Measurements from ENCODE around the gene TET3.
"Not testable (repeated sequence)": the region's sequence is repeated elsewhere in the genome, so short reads cannot be mapped to it uniquely, and the experiment has no call there.

Gene TET3

GRCh38 chr2:73984203-73984921 is at the start of gene TET3:
TET3 (plus strand) TSS chr2:73984910; CDS start chr2:73986404, 1,494 bp downstream.
- ATAC-seq (peak; percentile 10), DNase-seq (peak; percentile 70)

GRCh38 chr2:73935641-73936040 is 49.1 kb upstream of the TET3 start:
- no peak for ATAC-seq
- no peak for DNase-seq

- DNase-seq (no peak), ATAC-seq (no peak)
Measured at GRCh38 chr2:73937103-73937885, 47.4 kb upstream of the TET3 start.

DNA sequence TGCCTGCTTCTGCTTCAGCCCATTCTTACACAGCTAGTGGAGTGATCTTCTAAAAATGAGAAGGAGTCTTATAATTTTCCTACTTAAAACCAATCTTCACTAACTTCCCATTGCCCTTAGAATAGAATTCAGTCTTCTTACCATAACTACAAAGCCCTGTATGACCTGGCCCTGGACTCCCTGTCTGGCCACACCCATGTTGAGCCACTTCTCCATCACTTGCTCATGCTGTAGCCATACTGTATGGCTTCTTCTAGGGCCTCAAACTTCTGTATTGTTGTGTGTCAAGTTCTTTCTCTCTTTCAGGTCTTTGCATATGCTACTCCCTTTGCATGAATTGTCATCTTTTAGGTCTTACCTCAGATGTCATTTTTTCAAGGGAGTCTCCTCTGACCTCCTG is 46.8 kb upstream of the TET3 start:
- DNase-seq, result no peak
- no peak for ATAC-seq

DNA sequence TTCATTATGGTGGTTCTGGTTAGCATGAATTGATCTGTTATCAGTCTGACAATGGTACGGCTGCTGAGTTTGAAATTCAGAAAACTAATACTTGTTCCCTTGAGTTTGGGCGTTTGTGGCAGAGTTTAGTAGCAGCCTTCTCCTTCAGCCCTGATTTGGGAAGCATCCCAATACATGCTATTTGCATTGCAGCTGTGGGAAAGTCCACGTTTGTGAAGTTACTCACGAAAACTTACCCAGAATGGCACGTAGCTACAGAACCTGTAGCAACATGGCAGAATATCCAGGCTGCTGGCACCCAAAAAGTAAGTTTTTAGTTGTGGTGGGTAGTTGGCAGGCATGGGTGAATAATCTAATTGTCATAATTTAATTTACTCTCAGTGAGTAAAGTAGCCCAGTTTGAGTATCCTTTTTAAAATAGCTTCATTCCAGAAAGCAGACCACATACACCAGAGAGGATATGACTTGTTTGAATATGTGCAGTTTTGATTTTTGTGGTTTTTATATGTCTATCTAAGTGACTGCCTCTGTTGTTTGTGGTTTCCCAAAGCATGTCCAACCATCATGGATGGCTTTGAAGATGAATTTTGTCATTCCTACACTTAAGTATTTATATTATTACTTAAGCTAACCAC is 45.9 kb upstream of the TET3 start:
- peak; percentile 82 for ATAC-seq
- no peak for DNase-seq

DNA sequence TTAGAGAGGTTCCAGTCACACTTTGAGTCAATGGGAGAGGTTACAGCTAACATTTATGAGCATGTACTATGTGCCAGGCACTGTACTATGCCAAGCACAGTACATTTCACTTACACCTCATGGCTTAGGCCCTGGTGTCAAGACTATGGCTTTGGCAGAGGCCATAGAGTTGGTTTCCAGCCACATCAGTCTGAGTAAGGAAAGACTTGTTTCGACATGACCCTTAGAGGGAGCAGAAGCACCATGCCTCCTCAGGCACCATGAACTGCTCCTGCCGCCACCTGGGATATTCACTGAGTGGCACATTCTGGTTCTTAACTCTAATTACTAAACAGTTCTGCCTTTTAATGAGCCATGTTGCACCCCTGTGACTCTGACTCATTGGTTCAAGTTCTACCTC is 45.3 kb upstream of the TET3 start:
- ATAC-seq (peak; percentile 71), DNase-seq (peak; percentile 15)

- DNase-seq, ATAC-seq: not testable (repeated sequence)
Measured at GRCh38 chr2:73940066-73940465, 44.6 kb upstream of the TET3 start.

GRCh38 chr2:73942664-73943063 is 42.0 kb upstream of the TET3 start:
- no peak for ATAC-seq

DNA sequence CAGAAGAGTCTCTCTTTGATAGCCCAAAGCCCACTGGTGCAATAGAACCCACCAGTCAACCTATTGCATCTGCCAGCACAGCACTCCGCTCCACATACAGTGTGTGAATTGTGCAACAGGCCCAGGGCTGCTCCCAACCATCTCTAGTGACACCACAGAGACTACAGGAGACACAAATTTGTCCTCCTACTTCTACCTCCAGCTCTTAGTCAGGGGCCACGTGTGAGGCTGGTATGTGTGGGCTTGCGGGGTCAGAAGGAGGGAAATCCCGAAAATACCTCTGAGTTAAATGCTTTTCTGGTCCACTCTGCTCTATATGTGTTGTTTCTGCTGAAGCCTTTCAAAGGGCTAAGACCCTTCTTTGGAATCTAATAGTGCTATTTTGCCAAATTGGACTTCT is 40.0 kb upstream of the TET3 start:
- DNase-seq (peak; percentile 46), ATAC-seq (peak; percentile 99)

More at GRCh38 chr2:73942664-73943063, 42.0 kb upstream of the TET3 start:
- DNase-seq, result no peak

DNA sequence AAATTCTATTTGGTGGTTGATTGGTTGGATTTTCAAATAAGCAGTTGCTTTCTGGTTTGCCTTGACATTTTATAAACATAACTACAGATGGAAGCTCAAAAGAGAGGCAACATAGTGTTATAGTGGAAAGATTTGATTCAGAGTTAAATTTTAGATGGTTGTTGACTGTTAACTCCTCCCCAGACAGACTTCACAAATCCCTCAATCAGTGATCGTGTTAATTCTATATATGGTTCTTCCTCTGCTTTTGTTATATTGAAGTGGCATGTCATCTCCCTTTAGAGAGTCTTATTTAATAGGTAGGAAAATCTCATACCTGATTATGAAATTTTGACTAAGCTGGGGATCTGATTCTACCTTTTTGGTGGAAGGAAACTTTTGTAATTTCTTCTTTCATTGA is 38.5 kb upstream of the TET3 start:
- ATAC-seq (no peak), DNase-seq (no peak)

DNA sequence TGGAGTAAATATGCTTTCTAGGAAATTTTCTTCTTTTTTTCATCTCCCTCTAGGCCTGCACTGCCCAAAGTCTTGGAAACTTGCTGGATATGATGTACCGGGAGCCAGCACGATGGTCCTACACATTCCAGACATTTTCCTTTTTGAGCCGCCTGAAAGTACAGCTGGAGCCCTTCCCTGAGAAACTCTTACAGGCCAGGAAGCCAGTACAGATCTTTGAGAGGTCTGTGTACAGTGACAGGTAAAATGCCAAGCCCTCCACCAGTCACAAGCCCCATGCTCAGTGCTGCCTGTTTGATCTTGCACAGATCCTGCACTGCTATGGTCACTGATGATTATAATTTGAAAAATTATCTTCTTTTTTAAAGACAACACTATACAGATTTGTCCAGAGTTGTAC is 38.0 kb upstream of the TET3 start:
- DNase-seq, result no peak

GRCh38 chr2:73947412-73948018 is 37.2 kb upstream of the TET3 start:
- no peak for ATAC-seq
- no peak for DNase-seq

More for the DNA sequence above, 38.0 kb upstream of the TET3 start:
- ATAC-seq, result no peak

GRCh38 chr2:73949802-73950201 is 34.9 kb upstream of the TET3 start:
- ATAC-seq (no peak), DNase-seq (no peak)

GRCh38 chr2:73952499-73953446 is 31.9 kb upstream of the TET3 start:
- peak; percentile 32 for ATAC-seq
- no peak for DNase-seq

DNA sequence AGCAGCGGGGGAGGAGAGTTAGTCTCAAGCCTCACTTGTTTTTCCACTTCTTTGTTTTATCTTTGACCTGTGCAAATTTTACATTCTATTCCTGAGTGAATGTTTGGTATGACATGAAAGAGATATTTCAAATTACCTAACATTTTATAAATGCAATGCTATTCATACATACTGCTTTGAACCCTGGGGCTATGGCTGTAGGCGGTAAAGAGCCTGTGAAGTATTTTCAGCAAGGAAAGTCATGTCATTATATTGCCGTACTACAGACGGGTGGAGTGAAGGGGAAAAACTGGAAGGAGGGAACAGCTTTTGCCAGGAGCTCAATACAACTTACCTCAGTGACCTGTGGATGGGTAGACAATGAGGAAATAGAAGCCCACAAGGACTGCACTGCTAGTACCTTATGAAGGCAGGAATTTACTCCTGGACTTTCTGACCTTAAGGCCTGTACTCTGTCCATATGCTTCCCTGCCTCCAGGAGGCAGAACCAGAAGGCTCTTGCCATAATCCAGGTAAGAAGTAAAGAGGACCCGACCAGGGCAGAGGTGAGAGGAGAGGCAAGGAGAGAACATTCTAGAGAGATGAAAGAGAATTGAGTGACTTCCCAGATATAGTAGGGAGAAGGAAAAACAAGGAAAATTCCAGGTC is 28.4 kb upstream of the TET3 start:
- DNase-seq (no peak), ATAC-seq (no peak)

- DNase-seq (no peak), ATAC-seq (no peak)
Measured at GRCh38 chr2:73961274-73961673, 23.4 kb upstream of the TET3 start.

DNA sequence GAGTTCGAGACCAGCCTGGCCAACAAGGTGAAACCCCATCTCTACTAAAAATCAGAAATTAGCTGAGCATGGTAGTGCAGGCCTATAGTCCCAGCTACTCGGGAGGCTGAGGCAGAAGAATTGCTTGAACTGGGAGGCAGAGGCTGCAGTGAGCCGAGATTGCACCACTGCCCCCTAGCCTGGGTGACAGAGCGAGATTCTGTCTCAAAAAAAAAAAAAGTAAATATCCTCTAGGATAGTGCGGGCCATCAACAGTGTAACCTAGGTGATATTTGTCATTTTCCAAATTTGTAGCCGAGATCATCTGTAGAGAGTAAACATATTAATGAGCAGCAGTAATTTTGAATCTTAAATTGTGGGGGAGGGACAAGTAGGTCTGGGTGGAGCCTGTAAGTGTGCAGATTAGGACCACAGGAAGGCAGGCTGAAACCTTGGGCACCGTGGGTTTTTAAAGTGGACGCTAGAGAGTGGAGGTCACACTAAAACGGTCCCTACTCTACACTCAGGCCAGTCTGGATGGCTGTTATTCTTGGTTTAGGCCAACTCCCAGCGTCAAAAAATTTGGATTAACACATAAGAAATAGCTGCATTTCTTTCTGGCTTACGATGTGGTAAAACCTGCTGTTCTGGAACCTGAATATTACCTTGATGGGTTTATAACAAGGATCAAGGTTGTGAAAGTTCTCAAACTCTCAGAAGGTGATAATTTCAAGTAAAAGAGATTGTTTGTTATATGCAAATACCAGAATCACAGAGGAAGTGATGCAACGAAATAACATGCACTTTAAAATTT is 22.7 kb upstream of the TET3 start:
- ATAC-seq, result no peak
- no peak for DNase-seq

GRCh38 chr2:73962798-73963197 is 21.9 kb upstream of the TET3 start:
- no peak for DNase-seq
- no peak for ATAC-seq

GRCh38 chr2:73963385-73964120 is 21.2 kb upstream of the TET3 start:
- DNase-seq (peak; percentile 44), ATAC-seq (peak; percentile 94)
